ENCODE data around the gene FASTKD3.

Gene FASTKD3

GRCh38 chr5:7882926-7883325 is 14.1 kb upstream of the FASTKD3 start:
- Histone ChIP-seq H4K20me1 (ENCODE audit: insufficient read depth, low read length) (no peaks in the 10 kb centered on the region), H3K9me2 (ENCODE audit: low read depth, low read length) (no peaks in the 10 kb centered on the region), H2AFZ (ENCODE audit: low read length) (no peak overlapping the region), H3K79me2 (ENCODE audit: insufficient read depth, low read length) (no peaks in the 10 kb centered on the region), H3F3A (ENCODE audit: insufficient read depth, low read length) (no peaks in the 10 kb centered on the region), H3K9me3 (ENCODE audit: low read length) (no peaks in the 10 kb centered on the region), H3K9ac (ENCODE audit: low read length) (no peak overlapping the region), H3K36me3 (ENCODE audit: insufficient read depth, low read length) (peaks cover 92% of the 10 kb centered on the region), H3K27me3 (ENCODE audit: insufficient read depth, low read length) (no peaks in the 10 kb centered on the region), H3K4me1 (ENCODE audit: insufficient read depth, low read length, severe bottlenecking) (no peaks in the 10 kb centered on the region), H3K4me3 (ENCODE audit: low read depth, low read length, poor library complexity, severe bottlenecking) (no peak overlapping the region), H3K4me2 (ENCODE audit: low read length) (no peak overlapping the region), H3K27ac (ENCODE audit: low read depth, low read length, poor library complexity, severe bottlenecking) (no peak overlapping the region)
- no peak for TF ChIP-seq CTCF (IDR thresholded peaks at IDR 0.05; ENCODE audit: low read length)
- no peak for TF ChIP-seq EZH2 (IDR thresholded peaks at IDR 0.05; ENCODE audit: borderline replicate concordance, low read length)

GRCh38 chr5:7881816-7882215 is 13.0 kb upstream of the FASTKD3 start:
- no peak overlapping the region for H2AFZ ChIP-seq (ENCODE audit: low read length)
- H3K9ac ChIP-seq (ENCODE audit: low read length), result no peak overlapping the region
- H3K27me3 ChIP-seq (ENCODE audit: insufficient read depth, low read length), result no peaks in the 10 kb centered on the region
- H4K20me1 ChIP-seq (ENCODE audit: insufficient read depth, low read length), result no peaks in the 10 kb centered on the region
- H3K4me3 ChIP-seq (ENCODE audit: low read depth, low read length, poor library complexity, severe bottlenecking), result no peak overlapping the region
- peaks cover 97% of the 10 kb centered on the region for H3K36me3 ChIP-seq (ENCODE audit: insufficient read depth, low read length)
- H3K4me2 ChIP-seq (ENCODE audit: low read length), result no peak overlapping the region
- no peak overlapping the region for H3K27ac ChIP-seq (ENCODE audit: low read depth, low read length, poor library complexity, severe bottlenecking)
- TF ChIP-seq EZH2 (IDR thresholded peaks at IDR 0.05; ENCODE audit: borderline replicate concordance, low read length) (no peak), CTCF (IDR thresholded peaks at IDR 0.05; ENCODE audit: low read length) (no peak)
- no peaks in the 10 kb centered on the region for H3F3A ChIP-seq (ENCODE audit: insufficient read depth, low read length)
- no peaks in the 10 kb centered on the region for H3K4me1 ChIP-seq (ENCODE audit: insufficient read depth, low read length, severe bottlenecking)
- no peaks in the 10 kb centered on the region for H3K79me2 ChIP-seq (ENCODE audit: insufficient read depth, low read length)
- H3K9me3 ChIP-seq (ENCODE audit: low read length), result no peaks in the 10 kb centered on the region
- H3K9me2 ChIP-seq (ENCODE audit: low read depth, low read length), result no peaks in the 10 kb centered on the region

- Histone ChIP-seq H3K36me3 (ENCODE audit: insufficient read depth, low read length) (peaks cover 97% of the 10 kb centered on the region), H3K4me1 (ENCODE audit: insufficient read depth, low read length, severe bottlenecking) (no peaks in the 10 kb centered on the region), H3K9ac (ENCODE audit: low read length) (no peak overlapping the region), H3K27me3 (ENCODE audit: insufficient read depth, low read length) (no peaks in the 10 kb centered on the region), H3K9me2 (ENCODE audit: low read depth, low read length) (no peaks in the 10 kb centered on the region), H3F3A (ENCODE audit: insufficient read depth, low read length) (no peaks in the 10 kb centered on the region), H3K9me3 (ENCODE audit: low read length) (no peaks in the 10 kb centered on the region), H3K79me2 (ENCODE audit: insufficient read depth, low read length) (no peaks in the 10 kb centered on the region), H3K4me2 (ENCODE audit: low read length) (no peak overlapping the region), H4K20me1 (ENCODE audit: insufficient read depth, low read length) (no peaks in the 10 kb centered on the region), H3K27ac (ENCODE audit: low read depth, low read length, poor library complexity, severe bottlenecking) (no peak overlapping the region), H2AFZ (ENCODE audit: low read length) (no peak overlapping the region), H3K4me3 (ENCODE audit: low read depth, low read length, poor library complexity, severe bottlenecking) (no peak overlapping the region)
- TF ChIP-seq CTCF (IDR thresholded peaks at IDR 0.05; ENCODE audit: low read length) (no peak), EZH2 (IDR thresholded peaks at IDR 0.05; ENCODE audit: borderline replicate concordance, low read length) (no peak)
These were observed 12.3 kb upstream of the FASTKD3 start for GRCh38 chr5:7881091-7881490.
